Left ventricle myocardium superior (tissue), 1 donor: Measurements from ENCODE around the gene PCMTD2. TPM values are rescaled to one million over a fixed set of nuclear protein-coding genes. Genes with fewer than 3 reads are reported as not detected.
"Not testable (repeated sequence)": the region's sequence is repeated elsewhere in the genome, so short reads cannot be mapped to it uniquely, and the experiment has no call there.

Experiments used
- ATAC-seq: fragments of 200-7000 bp; cut with Tn5 transposase; one replicate; pipeline ENCODE4 v1.9.1; 2020; ENCODE audit warnings: mild to moderate bottlenecking, moderate library complexity
- DNase-seq: peaks from one replicate; pipeline ENCODE4 v3.0.0-alpha.2; 2020
- intact Hi-C: fragments of 100-400 bp; cut with micrococcal nuclease; formaldehyde crosslinking; loops from one replicate; pipeline ENCODE4 v1.11.0; 2022
- total RNA-seq: library from RNA; stranded (reverse); fragmentation: NEBNext Ultra II Directional; extraction: Animal tissue kit (Norgen Biotek cat#: 25700); gene quantifications from one replicate; pipeline ENCODE4 v1.2.1, GENCODE V29; 2021
- donor health status: DM: no; HTN: yes; CAD: no; lungs with severe emphysema.

PCMTD2 gene
- total RNA-seq, 1 donor from 2014 or later: 87.2 TPM

DNA sequence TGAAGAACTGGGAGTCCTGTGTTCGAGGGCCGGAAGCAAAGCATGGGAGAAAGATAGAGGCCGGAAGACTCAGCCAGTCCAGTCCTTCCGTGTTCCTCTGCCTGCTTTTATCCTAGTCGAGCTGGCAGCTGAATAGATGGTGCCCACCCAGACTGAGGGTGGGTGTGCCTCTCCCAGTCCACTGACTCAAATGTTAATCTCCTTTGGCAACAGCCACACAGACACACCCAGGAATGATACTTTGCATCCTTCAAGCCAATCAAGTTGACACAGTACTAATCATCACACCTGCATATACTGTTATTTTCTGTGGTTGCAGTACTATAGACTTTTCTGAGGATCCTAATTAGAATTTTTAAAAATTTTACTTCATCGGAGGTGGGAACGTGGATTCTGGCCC is 21.3 kb downstream of the PCMTD2 start:
- ATAC-seq (no peak), DNase-seq (no peak)
- intact Hi-C loops: no loop called here

DNA sequence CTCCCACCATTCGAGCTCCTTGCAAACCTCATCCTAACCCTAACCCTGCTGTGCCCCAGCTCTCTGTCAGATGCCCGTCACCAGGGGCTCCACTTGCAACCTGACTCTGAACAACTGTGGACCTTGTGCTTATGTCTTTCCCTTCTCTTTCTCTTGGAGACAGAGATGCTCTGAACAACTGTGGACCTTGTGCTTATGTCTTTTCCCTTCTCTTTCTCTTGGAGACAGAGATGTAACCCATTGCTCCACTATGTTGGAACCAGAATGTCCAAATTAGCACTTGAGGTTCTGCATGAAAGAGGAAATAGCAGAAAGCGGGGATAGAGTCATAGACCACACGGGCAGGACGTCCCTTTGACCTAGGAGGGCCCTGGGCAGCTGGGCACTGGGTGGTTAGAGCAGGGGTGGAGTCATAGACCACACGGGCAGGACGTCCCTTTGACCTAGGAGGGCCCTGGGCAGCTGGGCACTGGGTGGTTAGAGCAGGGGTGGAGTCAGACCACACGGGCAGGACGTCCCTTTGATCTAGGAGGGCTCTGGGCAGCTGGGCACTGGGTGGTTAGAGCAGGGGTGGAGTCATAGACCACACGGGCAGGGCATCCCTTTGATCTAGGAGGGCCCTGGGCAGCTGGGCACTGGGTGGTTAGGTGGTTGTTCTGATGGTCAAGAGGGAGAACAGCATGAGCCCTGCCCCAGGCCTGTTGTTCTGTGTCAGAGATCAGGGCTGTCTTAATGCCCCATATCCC is 22.2 kb downstream of the PCMTD2 start:
- DNase-seq: no peak
- intact Hi-C loops: no loop called here
- ATAC-seq: no peak

GRCh38 chr20:64278317-64278681 is 22.8 kb downstream of the PCMTD2 start:
- no peak for DNase-seq
- no peak for ATAC-seq
- intact Hi-C loops: no loop called here

GRCh38 chr20:64279826-64280459 is 24.4 kb downstream of the PCMTD2 start:
- intact Hi-C loops: no loop called here
- ATAC-seq (no peak), DNase-seq (no peak)

DNA sequence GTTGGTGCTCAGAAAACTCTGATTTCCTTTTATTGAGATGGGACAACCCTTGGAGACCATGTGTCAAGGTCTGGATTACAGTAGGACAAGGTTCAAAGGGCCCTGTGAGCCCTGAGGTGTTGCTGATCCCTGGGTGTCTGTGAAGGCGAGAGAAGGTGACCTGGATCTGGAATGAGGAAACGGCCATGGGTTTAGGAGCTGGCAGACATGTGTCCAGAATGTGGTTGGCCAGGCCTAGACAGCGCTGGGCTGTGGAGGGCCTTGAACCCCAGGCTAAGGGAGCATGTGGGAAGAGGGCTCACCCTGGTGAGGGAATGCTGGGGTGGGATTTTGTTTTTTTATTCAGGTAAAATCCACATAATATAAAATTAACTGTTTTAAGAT is 24.9 kb downstream of the PCMTD2 start:
- no peak for ATAC-seq
- intact Hi-C loops: no loop called here
- no peak for DNase-seq

DNA sequence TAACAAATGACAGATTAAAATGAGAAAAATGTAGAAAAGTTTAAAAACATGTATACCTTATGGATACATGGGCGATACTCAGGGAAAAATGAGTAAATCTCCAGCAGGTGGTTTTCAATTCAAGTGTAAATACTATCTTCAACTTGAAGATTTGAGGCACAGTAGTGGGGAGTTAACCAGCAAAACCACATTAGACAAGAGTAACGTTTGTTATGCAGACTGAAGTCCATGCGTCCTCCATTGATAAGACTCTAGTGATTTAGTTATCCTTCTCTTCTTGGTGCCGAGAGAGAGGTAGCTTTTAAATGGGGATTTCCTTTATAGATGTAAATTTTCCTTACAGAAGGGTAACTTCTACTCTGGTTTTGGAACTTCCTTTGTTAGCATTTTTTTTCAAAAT is 28.1 kb downstream of the PCMTD2 start:
- ATAC-seq: no peak
- intact Hi-C loops: no loop called here

GRCh38 chr20:64285579-64286446 is 30.3 kb downstream of the PCMTD2 start:
- peak; percentile 88 for DNase-seq
- ATAC-seq: peak; percentile 93
- intact Hi-C loops: not testable (repeated sequence)

More for the DNA sequence above, 28.1 kb downstream of the PCMTD2 start:
- DNase-seq: no peak

DNA sequence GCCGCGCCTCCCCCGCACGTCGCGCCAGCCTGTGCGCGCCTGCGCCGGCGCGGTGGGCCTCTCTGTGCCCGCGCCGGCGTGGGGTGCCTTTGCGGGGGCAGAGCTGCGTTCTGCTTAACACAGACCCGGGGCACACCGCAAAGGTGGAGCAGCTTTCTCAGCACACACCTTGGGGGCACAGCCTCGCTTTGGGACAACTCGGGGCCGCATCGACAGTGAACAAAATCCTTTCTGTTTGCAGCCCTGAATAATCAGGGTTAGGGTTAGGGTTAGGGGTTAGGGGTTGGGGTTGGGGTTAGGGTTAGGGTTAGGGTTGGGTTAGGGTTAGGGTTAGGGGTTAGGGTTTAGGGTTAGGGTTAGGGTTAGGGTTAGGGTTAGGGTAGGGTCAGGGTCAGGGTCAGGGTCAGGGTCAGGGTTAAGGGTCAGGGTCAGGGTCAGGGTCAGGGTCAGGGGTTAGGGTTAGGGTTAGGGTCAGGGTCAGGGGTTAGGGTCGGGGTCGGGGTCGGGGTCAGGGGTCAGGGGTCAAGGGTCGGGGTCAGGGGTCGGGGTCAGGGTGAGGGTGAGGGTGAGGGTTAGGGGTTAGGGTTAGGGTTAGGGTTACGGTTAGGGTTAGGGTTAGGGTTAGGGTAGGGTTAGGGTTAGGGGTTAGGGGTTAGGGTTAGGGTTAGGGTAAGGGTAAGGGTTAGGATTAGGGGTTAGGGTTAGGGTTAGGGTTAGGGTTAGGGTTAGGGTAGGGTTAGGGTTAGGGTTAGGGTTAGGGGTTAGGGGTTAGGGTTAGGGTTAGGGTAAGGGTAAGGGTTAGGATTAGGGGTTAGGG is 31.1 kb downstream of the PCMTD2 start:
- intact Hi-C loops, DNase-seq: not testable (repeated sequence)
- ATAC-seq: peak; percentile 26

GRCh38 chr20:64287264-64287590 is 31.7 kb downstream of the PCMTD2 start:
- DNase-seq, intact Hi-C loops, ATAC-seq: not testable (repeated sequence)

GRCh38 chr20:64292167-64292566 is 36.6 kb downstream of the PCMTD2 start:
- DNase-seq, intact Hi-C loops, ATAC-seq: not testable (repeated sequence)

- intact Hi-C loops, ATAC-seq, DNase-seq: not testable (repeated sequence)
These were observed 47.5 kb downstream of the PCMTD2 start for GRCh38 chr20:64303086-64303485.

DNA sequence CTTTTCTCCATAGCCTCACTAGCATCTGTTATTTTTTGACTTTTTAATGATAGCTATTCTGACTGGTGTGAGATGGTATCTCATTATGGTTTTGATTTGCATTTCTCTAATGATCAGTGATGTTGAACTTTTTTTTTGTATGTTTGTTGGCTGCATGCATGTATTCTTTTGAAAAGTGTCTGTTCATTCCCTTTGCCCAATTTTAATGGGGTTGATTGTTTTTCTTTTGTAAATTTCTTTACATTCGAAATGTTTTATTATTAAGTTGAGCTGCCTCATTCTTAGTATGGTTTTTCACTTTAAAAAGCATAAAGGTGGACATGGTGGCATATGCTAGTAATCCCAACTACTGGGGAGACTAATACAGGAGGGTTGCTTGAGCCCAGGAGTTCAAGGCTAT is 58.2 kb downstream of the PCMTD2 start:
- ATAC-seq, intact Hi-C loops, DNase-seq: not testable (repeated sequence)

DNA sequence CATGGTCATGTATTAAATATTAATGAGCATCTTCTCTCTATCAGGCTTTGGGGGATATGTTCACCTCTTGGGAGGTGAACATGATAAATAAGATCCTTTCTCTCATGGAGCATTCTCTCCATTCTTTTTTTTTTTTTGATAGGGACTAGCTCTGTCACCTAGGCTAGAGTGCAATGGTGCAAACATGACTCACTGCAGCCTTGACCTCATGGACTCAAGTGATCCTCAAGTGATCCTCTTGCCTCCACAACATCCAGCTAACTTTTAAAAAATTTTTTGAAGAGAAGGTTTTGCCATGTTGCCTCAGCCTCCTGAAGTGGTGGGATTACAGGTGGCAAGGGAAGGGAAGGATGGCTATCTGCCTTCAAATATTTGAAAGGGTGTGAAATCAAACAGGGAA is 59.8 kb downstream of the PCMTD2 start:
- intact Hi-C loops, ATAC-seq, DNase-seq: not testable (repeated sequence)

DNA sequence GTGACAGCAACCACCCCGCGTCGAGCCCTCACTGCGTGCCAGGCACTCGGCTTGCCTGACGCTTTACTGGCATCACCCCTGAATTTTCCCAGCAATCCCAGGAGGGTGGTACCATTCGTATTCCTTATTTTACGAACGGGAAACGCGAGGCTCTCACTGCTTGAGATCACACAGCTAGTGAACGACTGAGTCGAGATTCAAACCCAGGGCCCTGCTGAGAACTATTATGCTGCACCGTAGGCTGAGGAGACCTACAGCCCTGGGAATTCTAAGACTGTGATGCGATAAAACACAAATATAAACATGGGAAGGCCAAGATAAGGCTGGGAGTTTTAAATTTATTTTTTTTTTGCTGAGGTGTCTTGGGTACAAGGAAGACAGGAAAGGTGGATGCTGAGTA is 60.3 kb downstream of the PCMTD2 start:
- ATAC-seq, DNase-seq, intact Hi-C loops: not testable (repeated sequence)

- ATAC-seq, intact Hi-C loops: not testable (repeated sequence)
- peak; percentile 50 for DNase-seq
These were observed 61.0 kb downstream of the PCMTD2 start for GRCh38 chr20:64316415-64317083.

DNA sequence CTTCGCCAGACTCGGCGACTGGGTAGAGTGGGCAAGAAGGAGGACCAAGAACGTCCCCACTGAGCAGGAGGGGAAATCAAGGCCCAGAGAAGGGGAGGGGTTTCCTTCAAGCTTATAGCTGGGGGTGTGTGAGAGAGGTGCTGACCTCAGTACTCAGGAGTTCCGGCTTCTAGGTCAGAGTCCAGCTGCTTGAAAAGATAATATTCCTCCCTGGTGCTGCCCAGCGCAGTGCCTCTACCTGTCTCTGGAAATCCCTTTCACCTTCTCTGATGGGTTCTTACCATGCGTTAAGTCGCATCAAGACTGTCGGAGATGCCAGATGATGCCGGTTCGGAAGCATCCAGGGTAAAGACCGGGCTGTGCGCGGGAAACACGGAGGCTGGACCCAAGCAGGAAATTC is 61.8 kb downstream of the PCMTD2 start:
- intact Hi-C loops, ATAC-seq, DNase-seq: not testable (repeated sequence)

- DNase-seq, intact Hi-C loops, ATAC-seq: not testable (repeated sequence)
These were observed 62.5 kb downstream of the PCMTD2 start for GRCh38 chr20:64318056-64318455.

DNA sequence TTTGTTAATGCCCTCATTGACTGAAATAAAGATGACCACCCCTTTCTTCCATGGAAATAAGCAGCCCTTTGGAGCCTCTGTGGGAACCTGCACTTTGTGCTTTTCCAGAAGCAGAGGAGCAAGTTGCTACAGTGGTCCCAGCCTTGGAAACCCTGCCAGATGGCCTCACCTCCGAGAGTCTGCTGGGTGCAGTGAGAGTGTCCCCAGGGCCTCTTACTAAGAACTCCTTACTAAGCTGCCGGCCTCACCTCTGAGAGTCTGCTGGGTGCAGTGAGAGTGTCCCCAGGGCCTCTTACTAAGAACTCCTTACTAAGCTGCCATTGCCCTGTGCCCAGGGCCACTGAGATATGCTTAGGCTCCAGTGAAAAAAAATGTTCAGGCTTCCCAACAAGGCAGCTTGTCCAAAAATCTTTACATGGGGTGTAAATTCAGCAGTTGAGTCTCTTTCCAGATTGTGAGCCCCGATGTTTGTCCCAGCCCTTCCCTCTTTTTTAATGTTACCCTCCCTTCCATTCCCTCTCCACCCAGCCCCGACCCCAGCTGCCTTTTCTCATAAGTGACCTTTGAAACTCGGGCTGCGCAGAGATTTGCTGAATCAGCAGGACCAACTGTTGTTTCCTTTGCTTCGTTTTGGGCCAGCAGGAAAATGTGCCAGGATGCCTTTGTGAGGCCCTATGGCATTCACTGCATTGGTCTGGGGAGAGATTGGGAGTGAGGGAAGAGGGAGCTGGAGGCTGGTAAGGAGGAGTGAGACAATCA is 66.7 kb downstream of the PCMTD2 start:
- intact Hi-C loops, DNase-seq, ATAC-seq: not testable (repeated sequence)
